K562 (cell line): ENCODE results near the gene MTHFD2. TPM values are rescaled to one million over a fixed set of nuclear protein-coding genes. Genes with fewer than 3 reads are reported as not detected.

Experiments used
- CREM ChIP-seq: IDR thresholded peaks from 2 replicates; pipeline ENCODE4 v1.6.1; 2014; ENCODE audit warnings: antibody characterized with exemption, low read depth
- DMBX1 ChIP-seq: fragments of 250-450 bp; sonication (Bioruptor Pico); IDR thresholded peaks from 2 replicates; pipeline ENCODE4 v1.8.0; 2022; ENCODE audit warnings: inconsistent platforms, mild to moderate bottlenecking, moderate library complexity, borderline replicate concordance
- EGR1 ChIP-seq: fragments of 450-650 bp; conservative IDR thresholded peaks from 2 replicates; pipeline ENCODE4 v1.6.1; 2017; ENCODE audit warnings: mild to moderate bottlenecking
- FIP1L1 ChIP-seq: fragments of 200-400 bp; formaldehyde crosslinking; IDR thresholded peaks from 2 replicates; pipeline ENCODE4 v1.6.1; 2018; ENCODE audit warnings: mild to moderate bottlenecking, low read depth, low read length; ENCODE audit not compliant: poor library complexity, severe bottlenecking
- FOXP4 ChIP-seq: sonication (generic); formaldehyde crosslinking; IDR thresholded peaks from 2 replicates; pipeline ENCODE4 v1.8.0; 2022; ENCODE audit warnings: mild to moderate bottlenecking, missing genetic modification reagents, borderline replicate concordance
- HBP1 ChIP-seq: fragments of 450-650 bp; formaldehyde crosslinking; IDR thresholded peaks from 2 replicates; pipeline ENCODE4 v1.4.0; 2022; ENCODE audit warnings: missing genetic modification characterization
- MLLT1 ChIP-seq, 2 experiments: fragments of 450-650 bp; IDR thresholded peaks; 2 replicates each; pipeline ENCODE4 v1.6.1; 2016
- NR1H2 ChIP-seq: sonication (generic); formaldehyde crosslinking; IDR thresholded peaks from 2 replicates; pipeline ENCODE4 v1.4.0; 2020; ENCODE audit warnings: mild to moderate bottlenecking, missing genetic modification reagents
- PCBP1 ChIP-seq: fragments of 200-400 bp; formaldehyde crosslinking; IDR thresholded peaks from 2 replicates; pipeline ENCODE4 v1.6.1; 2018; ENCODE audit warnings: mild to moderate bottlenecking, low read depth, low read length; ENCODE audit not compliant: poor library complexity, severe bottlenecking
- RFX5 ChIP-seq: IDR thresholded peaks from 2 replicates; pipeline ENCODE4 v1.6.1; 2011; ENCODE audit warnings: low read depth, mild to moderate bottlenecking, improper control_type of control experiment, low read length
- SIRT6 ChIP-seq: IDR thresholded peaks from one replicate; pipeline ENCODE4 v1.6.1; 2012; ENCODE audit warnings: low read depth, mild to moderate bottlenecking, control low read depth, inconsistent platforms, low read length, moderate library complexity
- SMAD3 ChIP-seq: fragments of 450-650 bp; formaldehyde crosslinking; conservative IDR thresholded peaks from 2 replicates; pipeline ENCODE4 v1.4.0; 2020; ENCODE audit warnings: mild to moderate bottlenecking
- SP2 ChIP-seq: IDR thresholded peaks from 2 replicates; pipeline ENCODE4 v1.6.1; 2011; ENCODE audit warnings: mild to moderate bottlenecking, low read depth, low read length, moderate library complexity; ENCODE audit not compliant: poor library complexity, severe bottlenecking; ENCODE audit errors: extremely low read depth
- XRCC4 ChIP-seq: IDR thresholded peaks from one replicate; pipeline ENCODE4 v1.6.1; 2011; ENCODE audit not compliant: insufficient read depth, insufficient read length; ENCODE audit errors: extremely low read depth
- ZBTB12 ChIP-seq: fragments of 250-450 bp; sonication (Bioruptor Pico); IDR thresholded peaks from 2 replicates; pipeline ENCODE4 v1.4.0; 2020
- polyA plus RNA-seq, 8 experiments: library from polyadenylated mRNA; depleted of rRNA in 4 of 8; stranded (reverse) in 5 of 8; unstranded in 3 of 8; fragments of >200 nt; fragmentation: Nextera tagmentation in 2 of 8; fragmentation: Illumina TruSeq in 1 of 8; extraction: Ambion mirVana in 2 of 8; extraction: Trizol in 1 of 8; gene quantifications; 2 replicates each; pipeline versions ENCODE4 v1.2.1 to v1.2.3, GENCODE V29; 2011 to 2014; ENCODE audit warnings: inconsistent platforms in 1 of 8, missing spikeins in 1 of 8
- total RNA-seq, 7 experiments: library from RNA; depleted of rRNA in 6 of 7; stranded (reverse); fragments of >200 nt in 6 of 7; fragmentation: Illumina TruSeq in 2 of 7; extraction: Trizol in 2 of 7; gene quantifications; 2 replicates each; pipeline versions ENCODE4 v1.2.1 to v1.2.3, GENCODE V29; 2011 to 2021; ENCODE audit warnings: low replicate concordance in 1 of 7
- TF ChIP-seq, protein P1 (sequence below): fragments of 250-450 bp; sonication (Bioruptor Pico); IDR thresholded peaks from 2 replicates; pipeline ENCODE4 v1.5.0; 2021
- TF ChIP-seq, protein P2 (sequence below): sonication (generic); formaldehyde crosslinking; IDR thresholded peaks from 2 replicates; pipeline ENCODE4 v1.8.0; 2022; ENCODE audit warnings: mild to moderate bottlenecking, missing genetic modification reagents
- TF ChIP-seq, protein P3 (sequence below): sonication (generic); formaldehyde crosslinking; IDR thresholded peaks from 2 replicates; pipeline ENCODE4 v1.9.0; 2022; ENCODE audit warnings: mild to moderate bottlenecking, missing genetic modification reagents

Gene MTHFD2
- total and polyA plus RNA-seq, 9 of the 15 experiments (the other 6 are each of a cell fraction or from before 2014, with no cell fraction given), result 113 to 520 (median 234) TPM

DNA sequence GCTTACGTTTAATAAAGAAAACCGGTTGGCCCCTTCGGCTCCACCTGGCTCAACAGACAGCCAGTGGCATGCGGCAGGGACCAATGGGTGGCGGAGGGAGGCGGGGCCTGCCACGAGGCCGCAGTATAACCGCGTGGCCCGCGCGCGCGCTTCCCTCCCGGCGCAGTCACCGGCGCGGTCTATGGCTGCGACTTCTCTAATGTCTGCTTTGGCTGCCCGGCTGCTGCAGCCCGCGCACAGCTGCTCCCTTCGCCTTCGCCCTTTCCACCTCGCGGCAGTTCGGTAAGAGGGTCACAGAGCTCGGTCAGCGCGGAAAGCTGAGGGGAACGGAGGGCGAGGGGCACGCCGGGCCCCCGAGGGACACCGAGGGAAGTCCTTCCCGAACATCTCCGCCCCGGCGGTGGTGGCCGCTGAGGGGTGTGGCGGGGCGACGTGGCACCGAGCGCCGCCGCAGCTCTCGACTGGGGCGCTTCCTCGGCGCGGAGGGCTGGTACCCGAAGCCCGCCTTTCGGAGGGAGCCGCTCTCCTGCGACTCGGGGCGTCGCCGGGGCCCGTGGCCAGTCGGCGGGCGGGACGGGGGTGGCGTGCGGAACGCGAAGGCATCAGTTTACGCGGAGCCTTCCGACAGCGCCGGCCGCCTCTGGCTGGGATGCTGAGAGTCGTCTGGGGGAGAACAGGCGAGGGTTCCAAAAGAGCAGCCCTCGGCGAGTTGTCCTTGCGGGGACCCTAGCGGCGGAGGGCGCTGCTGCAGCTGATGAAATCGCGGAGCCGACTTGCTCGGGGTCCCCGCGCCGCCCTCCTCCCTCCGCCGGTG lies at the start of gene MTHFD2 (continued):
- peak; percentile 44 to 83; a peak in 2 of 4 replicates for TF ChIP-seq MLLT1 (IDR thresholded peaks at IDR 0.05)
- no peak for TF ChIP-seq DMBX1 (CRISPR knock-in tag)
- TF ChIP-seq SP2, result peak; percentile 63
- TF ChIP-seq SMAD3 (CRISPR knock-in tag), result no peak; the same call in 1 of the 2 replicates
- no peak for TF ChIP-seq SIRT6
- 0 out of 2 replicates have a peak, but pooled peaks have one; percentile 27 for TF ChIP-seq RFX5
- TF ChIP-seq EGR1, result no peak; the same call in 1 of the 2 replicates
- no peak; the same call in 1 of the 2 replicates for TF ChIP-seq ZBTB12 (CRISPR knock-in tag)
- TF ChIP-seq, protein P1, sequence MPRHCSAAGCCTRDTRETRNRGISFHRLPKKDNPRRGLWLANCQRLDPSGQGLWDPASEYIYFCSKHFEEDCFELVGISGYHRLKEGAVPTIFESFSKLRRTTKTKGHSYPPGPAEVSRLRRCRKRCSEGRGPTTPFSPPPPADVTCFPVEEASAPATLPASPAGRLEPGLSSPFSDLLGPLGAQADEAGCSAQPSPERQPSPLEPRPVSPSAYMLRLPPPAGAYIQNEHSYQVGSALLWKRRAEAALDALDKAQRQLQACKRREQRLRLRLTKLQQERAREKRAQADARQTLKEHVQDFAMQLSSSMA (CRISPR knock-in tag), result peak; percentile 4; the same call in 1 of the 2 replicates
- TF ChIP-seq, protein P2, sequence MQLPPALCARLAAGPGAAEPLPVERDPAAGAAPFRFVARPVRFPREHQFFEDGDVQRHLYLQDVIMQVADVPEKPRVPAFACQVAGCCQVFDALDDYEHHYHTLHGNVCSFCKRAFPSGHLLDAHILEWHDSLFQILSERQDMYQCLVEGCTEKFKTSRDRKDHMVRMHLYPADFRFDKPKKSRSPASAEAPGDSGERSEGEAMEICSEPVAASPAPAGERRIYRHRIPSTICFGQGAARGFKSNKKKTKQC (CRISPR knock-in tag), result peak; percentile 92
- TF ChIP-seq NR1H2 (CRISPR knock-in tag), result peak; percentile 94
- 0 out of 2 replicates have a peak, but pooled peaks have one; percentile 6 for TF ChIP-seq FOXP4 (CRISPR knock-in tag)
- peak; percentile 100 for TF ChIP-seq FIP1L1
- no peak for TF ChIP-seq XRCC4
- TF ChIP-seq HBP1 (CRISPR knock-in tag), result peak; percentile 81; the same call in 1 of the 2 replicates
- TF ChIP-seq CREM, result peak; percentile 71
- TF ChIP-seq, protein P3, sequence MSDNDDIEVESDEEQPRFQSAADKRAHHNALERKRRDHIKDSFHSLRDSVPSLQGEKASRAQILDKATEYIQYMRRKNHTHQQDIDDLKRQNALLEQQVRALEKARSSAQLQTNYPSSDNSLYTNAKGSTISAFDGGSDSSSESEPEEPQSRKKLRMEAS, result peak; percentile 99
- peak; percentile 99 for TF ChIP-seq PCBP1
